ENCODE results near the gene EGLN1.

Gene EGLN1

GRCh38 chr1:231417513-231417912, 4.6 kb downstream of the EGLN1 start:
- Mint-ChIP-seq H3K27me3 (no peaks in the 10 kb centered on the region), H3K9me3 (ENCODE audit: low read depth) (no peaks in the 10 kb centered on the region), H3K4me3 (peak overlapping the region; percentile 94), H3K4me1 (ENCODE audit: low read depth) (peaks cover 67% of the 10 kb centered on the region), H3K36me3 (peaks cover 13% of the 10 kb centered on the region), H3K27ac (no peak overlapping the region)

- Mint-ChIP-seq H3K27me3 (no peaks in the 10 kb centered on the region), H3K9me3 (ENCODE audit: low read depth) (no peaks in the 10 kb centered on the region), H3K4me1 (ENCODE audit: low read depth) (peaks cover 72% of the 10 kb centered on the region), H3K27ac (no peak overlapping the region), H3K36me3 (peaks cover 17% of the 10 kb centered on the region), H3K4me3 (peak overlapping the region; percentile 94)
Observed at GRCh38 chr1:231416901-231417300, 5.2 kb downstream of the EGLN1 start.

DNA sequence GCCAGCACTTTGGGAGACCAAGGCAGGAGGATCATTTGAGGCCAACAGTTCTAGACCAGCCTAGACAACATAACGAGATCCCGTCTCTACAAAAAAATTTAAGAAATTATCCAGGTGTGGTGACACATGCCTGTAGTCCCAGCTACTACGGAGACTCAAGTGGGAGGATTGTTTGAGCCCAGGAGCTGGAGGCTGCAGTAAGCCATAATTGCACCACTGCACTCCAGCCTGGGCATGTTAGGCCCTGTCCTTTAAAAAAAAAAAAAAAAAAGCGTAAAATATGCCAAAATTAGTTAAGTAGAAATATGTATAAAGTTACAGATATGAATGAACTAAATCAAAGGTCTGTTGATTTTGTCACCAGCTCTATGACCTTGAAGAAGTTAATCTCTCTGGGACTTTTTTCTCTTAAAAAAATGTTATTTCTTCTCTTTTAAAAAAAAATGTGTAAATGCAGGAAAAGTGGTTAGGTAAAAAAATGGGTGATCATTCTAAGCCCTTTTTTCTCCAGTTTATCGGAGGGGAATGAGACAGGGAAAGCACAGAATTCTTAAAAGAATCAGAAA, 7.0 kb downstream of the EGLN1 start:
- Mint-ChIP-seq H3K4me3 (no peak overlapping the region), H3K9me3 (ENCODE audit: low read depth) (no peaks in the 10 kb centered on the region), H3K36me3 (peaks cover 17% of the 10 kb centered on the region), H3K4me1 (ENCODE audit: low read depth) (peaks cover 70% of the 10 kb centered on the region), H3K27ac (no peak overlapping the region), H3K27me3 (no peaks in the 10 kb centered on the region)

DNA sequence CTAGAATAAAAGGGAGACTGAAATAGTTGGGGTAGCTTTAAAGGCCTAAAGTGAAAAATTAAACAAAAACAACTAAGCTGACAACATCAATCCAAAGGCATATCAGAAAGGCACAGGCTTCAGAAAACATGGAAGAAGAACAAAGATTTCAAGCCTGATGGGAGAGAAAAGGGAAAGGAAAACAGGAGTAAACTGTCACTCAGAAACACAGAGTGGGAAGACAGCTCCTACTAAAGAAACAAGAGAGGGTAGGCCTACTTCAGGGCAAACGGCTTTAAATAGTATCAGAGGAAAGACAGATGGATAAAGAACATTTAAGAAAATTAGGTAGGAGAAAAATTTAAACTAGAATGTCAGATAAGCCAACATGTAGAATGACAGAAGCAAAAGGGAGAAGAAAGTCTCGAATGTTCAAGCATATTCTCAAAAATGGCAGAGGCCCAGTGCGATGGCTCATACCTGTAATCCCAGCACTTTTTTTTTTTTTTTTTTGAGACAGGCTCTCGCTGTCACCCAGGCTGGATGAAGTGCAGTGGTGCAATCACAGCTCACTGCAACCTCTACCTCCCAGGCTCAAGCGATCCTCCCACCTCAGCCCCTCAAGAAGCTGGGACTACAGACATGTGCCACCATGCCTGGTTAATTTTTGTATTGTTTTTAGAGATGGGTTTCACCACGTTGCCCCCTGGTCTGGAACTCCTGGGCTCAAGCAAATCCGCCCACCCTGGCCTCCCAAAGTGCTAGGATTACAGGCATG, 7.6 kb downstream of the EGLN1 start:
- Mint-ChIP-seq H3K9me3 (ENCODE audit: low read depth) (no peaks in the 10 kb centered on the region), H3K4me1 (ENCODE audit: low read depth) (peaks cover 63% of the 10 kb centered on the region), H3K27me3 (no peaks in the 10 kb centered on the region), H3K27ac (no peak overlapping the region), H3K4me3 (peak overlapping the region; percentile 1), H3K36me3 (peaks cover 17% of the 10 kb centered on the region)

DNA sequence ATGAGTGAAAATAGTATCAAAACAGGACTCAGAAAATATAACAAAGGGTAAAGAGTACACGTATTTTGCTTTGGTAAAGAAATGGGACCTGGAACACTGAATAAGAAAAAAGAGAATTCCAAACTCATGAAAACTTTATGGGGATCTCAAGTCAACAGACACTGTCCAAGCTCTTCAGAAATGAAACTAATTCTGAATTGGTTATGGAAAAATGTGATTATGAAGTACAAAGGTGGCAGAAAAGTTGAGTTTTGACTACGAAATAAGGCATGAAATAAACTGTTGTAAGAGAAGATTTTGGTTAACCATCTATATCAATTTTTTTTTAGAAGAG, 8.4 kb downstream of the EGLN1 start:
- Mint-ChIP-seq H3K27ac (no peak overlapping the region), H3K36me3 (peaks cover 17% of the 10 kb centered on the region), H3K4me1 (ENCODE audit: low read depth) (peaks cover 56% of the 10 kb centered on the region), H3K4me3 (no peak overlapping the region), H3K27me3 (no peaks in the 10 kb centered on the region), H3K9me3 (ENCODE audit: low read depth) (no peaks in the 10 kb centered on the region)

GRCh38 chr1:231411036-231411531, 11.0 kb downstream of the EGLN1 start:
- Mint-ChIP-seq H3K27ac (no peak overlapping the region), H3K4me3 (no peak overlapping the region), H3K4me1 (ENCODE audit: low read depth) (peaks cover 36% of the 10 kb centered on the region), H3K36me3 (peaks cover 11% of the 10 kb centered on the region), H3K9me3 (ENCODE audit: low read depth) (no peaks in the 10 kb centered on the region), H3K27me3 (no peaks in the 10 kb centered on the region)

DNA sequence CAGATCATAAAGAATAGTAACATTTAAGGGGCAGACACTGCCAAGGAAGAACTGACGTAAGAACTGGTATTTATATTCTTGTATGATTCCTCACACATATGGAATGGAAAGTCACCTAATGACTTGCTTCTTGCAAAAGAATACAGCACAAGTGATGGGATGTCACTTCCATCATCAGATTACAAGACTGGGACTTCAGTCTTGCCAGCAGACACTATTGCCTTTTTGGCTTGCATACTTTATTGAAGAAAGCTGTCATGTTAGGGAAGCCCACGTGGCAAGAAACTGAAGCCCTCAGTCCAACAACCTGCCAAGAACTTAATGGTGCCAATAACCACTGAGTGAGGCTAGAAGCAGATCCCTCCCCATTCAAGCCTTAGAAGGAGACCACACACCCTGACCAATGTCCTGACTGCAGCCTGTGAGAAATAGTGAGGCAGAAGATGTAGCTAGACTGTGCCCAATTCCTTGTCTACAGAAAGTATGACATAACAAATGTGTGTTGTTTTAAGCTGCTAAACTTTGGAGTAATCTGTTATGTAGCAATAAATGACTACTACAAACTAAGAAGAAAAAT, 12.0 kb downstream of the EGLN1 start:
- H3K9me3 Mint-ChIP-seq (ENCODE audit: low read depth): no peaks in the 10 kb centered on the region

GRCh38 chr1:231408528-231409094, 13.5 kb downstream of the EGLN1 start:
- Mint-ChIP-seq H3K9me3 (ENCODE audit: low read depth) (no peaks in the 10 kb centered on the region), H3K27me3 (no peaks in the 10 kb centered on the region), H3K27ac (no peak overlapping the region), H3K4me3 (no peak overlapping the region), H3K36me3 (peaks cover 14% of the 10 kb centered on the region), H3K4me1 (ENCODE audit: low read depth) (peaks cover 27% of the 10 kb centered on the region)

More for the DNA sequence above, 12.0 kb downstream of the EGLN1 start:
- Mint-ChIP-seq H3K4me1 (ENCODE audit: low read depth) (peaks cover 34% of the 10 kb centered on the region), H3K36me3 (peaks cover 14% of the 10 kb centered on the region), H3K4me3 (no peak overlapping the region), H3K27me3 (no peaks in the 10 kb centered on the region), H3K27ac (no peak overlapping the region)

- Mint-ChIP-seq H3K4me3 (no peak overlapping the region), H3K9me3 (ENCODE audit: low read depth) (no peaks in the 10 kb centered on the region), H3K27me3 (no peaks in the 10 kb centered on the region), H3K4me1 (ENCODE audit: low read depth) (peaks cover 20% of the 10 kb centered on the region), H3K27ac (no peak overlapping the region), H3K36me3 (peaks cover 10% of the 10 kb centered on the region)
Observed at GRCh38 chr1:231407547-231408396, 14.3 kb downstream of the EGLN1 start.

DNA sequence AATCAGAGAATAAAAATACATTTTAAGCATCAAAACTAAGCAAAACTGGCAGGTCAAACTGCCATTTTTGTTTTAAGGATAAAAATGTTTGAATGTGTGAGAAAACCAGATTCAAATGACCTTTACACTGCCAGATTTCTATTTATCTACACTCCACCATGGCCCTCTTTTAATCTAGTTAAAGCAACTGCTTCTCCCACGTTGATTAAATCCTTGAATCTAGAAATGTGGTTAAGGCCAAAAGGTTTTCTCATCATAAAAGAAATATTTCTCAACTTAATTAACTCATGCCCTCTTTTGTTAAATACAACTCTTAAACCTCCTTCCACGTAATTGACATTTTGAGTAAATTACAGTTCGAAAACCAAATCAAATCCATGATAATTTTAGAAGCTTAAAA, 15.0 kb downstream of the EGLN1 start:
- H3K27me3 Mint-ChIP-seq: no peaks in the 10 kb centered on the region
- peaks cover 13% of the 10 kb centered on the region for H3K4me1 Mint-ChIP-seq (ENCODE audit: low read depth)
- H3K27ac Mint-ChIP-seq: no peak overlapping the region
- no peaks in the 10 kb centered on the region for H3K9me3 Mint-ChIP-seq (ENCODE audit: low read depth)
- no peak overlapping the region for H3K4me3 Mint-ChIP-seq
- H3K36me3 Mint-ChIP-seq: peaks cover 5% of the 10 kb centered on the region

GRCh38 chr1:231404318-231404717, 17.8 kb downstream of the EGLN1 start:
- no peaks in the 10 kb centered on the region for H3K9me3 Mint-ChIP-seq (ENCODE audit: low read depth)
- no peak overlapping the region for H3K27ac Mint-ChIP-seq
- peaks cover 29% of the 10 kb centered on the region for H3K4me1 Mint-ChIP-seq (ENCODE audit: low read depth)
- no peak overlapping the region for H3K4me3 Mint-ChIP-seq
- no peaks in the 10 kb centered on the region for H3K27me3 Mint-ChIP-seq
- peaks cover 6% of the 10 kb centered on the region for H3K36me3 Mint-ChIP-seq

GRCh38 chr1:231401478-231401877, 20.6 kb downstream of the EGLN1 start:
- no peaks in the 10 kb centered on the region for H3K27me3 Mint-ChIP-seq
- H3K27ac Mint-ChIP-seq: no peak overlapping the region
- no peak overlapping the region for H3K4me3 Mint-ChIP-seq
- no peaks in the 10 kb centered on the region for H3K9me3 Mint-ChIP-seq (ENCODE audit: low read depth)
- H3K4me1 Mint-ChIP-seq (ENCODE audit: low read depth): peaks cover 51% of the 10 kb centered on the region
- peaks cover 7% of the 10 kb centered on the region for H3K36me3 Mint-ChIP-seq

GRCh38 chr1:231397886-231398671, 24.0 kb downstream of the EGLN1 start:
- Mint-ChIP-seq H3K27ac (peak overlapping the region; percentile 25), H3K4me3 (no peak overlapping the region), H3K9me3 (ENCODE audit: low read depth) (no peaks in the 10 kb centered on the region), H3K36me3 (peaks cover 5% of the 10 kb centered on the region), H3K27me3 (no peaks in the 10 kb centered on the region), H3K4me1 (ENCODE audit: low read depth) (peaks cover 65% of the 10 kb centered on the region)

GRCh38 chr1:231396643-231397042, 25.4 kb downstream of the EGLN1 start:
- Mint-ChIP-seq H3K27me3 (no peaks in the 10 kb centered on the region), H3K4me3 (no peak overlapping the region), H3K4me1 (ENCODE audit: low read depth) (peaks cover 67% of the 10 kb centered on the region), H3K27ac (no peak overlapping the region), H3K36me3 (peaks cover 5% of the 10 kb centered on the region), H3K9me3 (ENCODE audit: low read depth) (no peaks in the 10 kb centered on the region)
